ENCODE data around the gene NFATC1.
"Not testable (repeated sequence)": the region's sequence is repeated elsewhere in the genome, so short reads cannot be mapped to it uniquely, and the experiment has no call there.

Gene NFATC1

GRCh38 chr18:79373736-79374135, 22.0 kb upstream of the NFATC1 start:
- TF ChIP-seq CTCF (IDR thresholded peaks at IDR 0.05; ENCODE audit: low read length) (no peak), EZH2 (IDR thresholded peaks at IDR 0.05; ENCODE audit: borderline replicate concordance, low read length) (no peak)
- Histone ChIP-seq H3K9me3 (ENCODE audit: low read length) (no peaks in the 10 kb centered on the region), H4K20me1 (ENCODE audit: insufficient read depth, low read length) (no peaks in the 10 kb centered on the region), H3K4me2 (ENCODE audit: low read length) (no peak overlapping the region), H3K27me3 (ENCODE audit: insufficient read depth, low read length) (no peaks in the 10 kb centered on the region), H3K9me2 (ENCODE audit: low read depth, low read length) (no peaks in the 10 kb centered on the region), H3F3A (ENCODE audit: insufficient read depth, low read length) (no peaks in the 10 kb centered on the region), H3K4me1 (ENCODE audit: insufficient read depth, low read length, severe bottlenecking) (no peaks in the 10 kb centered on the region), H3K79me2 (ENCODE audit: insufficient read depth, low read length) (no peaks in the 10 kb centered on the region), H3K9ac (ENCODE audit: low read length) (no peak overlapping the region), H3K27ac (ENCODE audit: low read depth, low read length, poor library complexity, severe bottlenecking) (no peak overlapping the region), H3K36me3 (ENCODE audit: insufficient read depth, low read length) (peaks cover 7% of the 10 kb centered on the region; the same call in 1 of the 2 replicates), H2AFZ (ENCODE audit: low read length) (no peak overlapping the region), H3K4me3 (ENCODE audit: low read depth, low read length, poor library complexity, severe bottlenecking) (no peak overlapping the region)

GRCh38 chr18:79374408-79375171, 21.1 kb upstream of the NFATC1 start:
- no peak overlapping the region for H3K9ac ChIP-seq (ENCODE audit: low read length)
- H3F3A ChIP-seq (ENCODE audit: insufficient read depth, low read length) = no peaks in the 10 kb centered on the region
- no peaks in the 10 kb centered on the region for H3K9me3 ChIP-seq (ENCODE audit: low read length)
- peaks cover 7% of the 10 kb centered on the region; the same call in 1 of the 2 replicates for H3K36me3 ChIP-seq (ENCODE audit: insufficient read depth, low read length)
- no peak overlapping the region for H3K4me2 ChIP-seq (ENCODE audit: low read length)
- no peaks in the 10 kb centered on the region for H3K79me2 ChIP-seq (ENCODE audit: insufficient read depth, low read length)
- H2AFZ ChIP-seq (ENCODE audit: low read length) = no peak overlapping the region
- TF ChIP-seq EZH2 (IDR thresholded peaks at IDR 0.05; ENCODE audit: borderline replicate concordance, low read length) (no peak), CTCF (IDR thresholded peaks at IDR 0.05; ENCODE audit: low read length) (no peak)
- H4K20me1 ChIP-seq (ENCODE audit: insufficient read depth, low read length) = no peaks in the 10 kb centered on the region
- no peaks in the 10 kb centered on the region for H3K9me2 ChIP-seq (ENCODE audit: low read depth, low read length)
- no peaks in the 10 kb centered on the region for H3K27me3 ChIP-seq (ENCODE audit: insufficient read depth, low read length)
- H3K27ac ChIP-seq (ENCODE audit: low read depth, low read length, poor library complexity, severe bottlenecking) = no peak overlapping the region
- H3K4me1 ChIP-seq (ENCODE audit: insufficient read depth, low read length, severe bottlenecking) = no peaks in the 10 kb centered on the region
- H3K4me3 ChIP-seq (ENCODE audit: low read depth, low read length, poor library complexity, severe bottlenecking) = no peak overlapping the region

- H3F3A ChIP-seq (ENCODE audit: insufficient read depth, low read length) = no peaks in the 10 kb centered on the region
- no peaks in the 10 kb centered on the region for H3K4me1 ChIP-seq (ENCODE audit: insufficient read depth, low read length, severe bottlenecking)
- no peaks in the 10 kb centered on the region for H3K9me2 ChIP-seq (ENCODE audit: low read depth, low read length)
- no peak overlapping the region for H2AFZ ChIP-seq (ENCODE audit: low read length)
- H3K27ac ChIP-seq (ENCODE audit: low read depth, low read length, poor library complexity, severe bottlenecking) = no peak overlapping the region
- no peak overlapping the region for H3K4me3 ChIP-seq (ENCODE audit: low read depth, low read length, poor library complexity, severe bottlenecking)
- no peaks in the 10 kb centered on the region for H3K9me3 ChIP-seq (ENCODE audit: low read length)
- H3K4me2 ChIP-seq (ENCODE audit: low read length) = no peak overlapping the region
- no peaks in the 10 kb centered on the region for H3K27me3 ChIP-seq (ENCODE audit: insufficient read depth, low read length)
- H3K36me3 ChIP-seq (ENCODE audit: insufficient read depth, low read length) = peaks cover 7% of the 10 kb centered on the region; the same call in 1 of the 2 replicates
- H3K79me2 ChIP-seq (ENCODE audit: insufficient read depth, low read length) = no peaks in the 10 kb centered on the region
- no peaks in the 10 kb centered on the region for H4K20me1 ChIP-seq (ENCODE audit: insufficient read depth, low read length)
- no peak overlapping the region for H3K9ac ChIP-seq (ENCODE audit: low read length)
- no peak for TF ChIP-seq CTCF (IDR thresholded peaks at IDR 0.05; ENCODE audit: low read length)
- no peak for TF ChIP-seq EZH2 (IDR thresholded peaks at IDR 0.05; ENCODE audit: borderline replicate concordance, low read length)
Measured at GRCh38 chr18:79375441-79376154, 20.1 kb upstream of the NFATC1 start.

GRCh38 chr18:79376661-79377060, 19.1 kb upstream of the NFATC1 start:
- not testable (repeated sequence) for H4K20me1 ChIP-seq (ENCODE audit: insufficient read depth, low read length); H3K9me2 ChIP-seq (ENCODE audit: low read depth, low read length); H3K27me3 ChIP-seq (ENCODE audit: insufficient read depth, low read length); H3K9me3 ChIP-seq (ENCODE audit: low read length); H2AFZ ChIP-seq (ENCODE audit: low read length); H3K27ac ChIP-seq (ENCODE audit: low read depth, low read length, poor library complexity, severe bottlenecking); H3K79me2 ChIP-seq (ENCODE audit: insufficient read depth, low read length); H3K9ac ChIP-seq (ENCODE audit: low read length); H3K4me1 ChIP-seq (ENCODE audit: insufficient read depth, low read length, severe bottlenecking); H3K36me3 ChIP-seq (ENCODE audit: insufficient read depth, low read length); H3K4me3 ChIP-seq (ENCODE audit: low read depth, low read length, poor library complexity, severe bottlenecking); H3K4me2 ChIP-seq (ENCODE audit: low read length); H3F3A ChIP-seq (ENCODE audit: insufficient read depth, low read length)
